ENCODE results near the gene CCDC169. TPM values are rescaled to one million over a fixed set of nuclear protein-coding genes. Genes with fewer than 3 reads are reported as not detected.
"Not testable (repeated sequence)": the region's sequence is repeated elsewhere in the genome, so short reads cannot be mapped to it uniquely, and the experiment has no call there.

The CCDC169 gene
- total RNA-seq, 1 donor from 2014 or later: 3.2 TPM

GRCh38 chr13:36337938-36338641 is 40.5 kb upstream of the CCDC169 start:
- H3K36me3 Mint-ChIP-seq: peaks cover 24% of the 10 kb centered on the region
- H3K4me1 Mint-ChIP-seq (ENCODE audit: unreplicated experiment): peaks cover 29% of the 10 kb centered on the region
- TF ChIP-seq CTCF (conservative IDR thresholded peaks at IDR 0.05): peak; percentile 39
- no peaks in the 10 kb centered on the region for H3K27me3 Mint-ChIP-seq
- no peak overlapping the region for H3K27ac Mint-ChIP-seq
- no peaks in the 10 kb centered on the region for H3K9me3 Mint-ChIP-seq
- DNase-seq (ENCODE audit: extremely low spot score, unreplicated experiment): no peak
- no peak overlapping the region for H3K4me3 Mint-ChIP-seq

GRCh38 chr13:36332986-36333385 is 35.4 kb upstream of the CCDC169 start:
- no peak for TF ChIP-seq CTCF (conservative IDR thresholded peaks at IDR 0.05)
- peaks cover 35% of the 10 kb centered on the region for H3K36me3 Mint-ChIP-seq
- DNase-seq (ENCODE audit: extremely low spot score, unreplicated experiment): no peak
- peaks cover 19% of the 10 kb centered on the region for H3K4me1 Mint-ChIP-seq (ENCODE audit: unreplicated experiment)
- no peaks in the 10 kb centered on the region for H3K9me3 Mint-ChIP-seq
- no peaks in the 10 kb centered on the region for H3K27me3 Mint-ChIP-seq
- H3K4me3 Mint-ChIP-seq: no peak overlapping the region
- H3K27ac Mint-ChIP-seq: no peak overlapping the region

GRCh38 chr13:36332255-36332654 is 34.6 kb upstream of the CCDC169 start:
- not testable (repeated sequence) for H3K4me3 Mint-ChIP-seq; H3K9me3 Mint-ChIP-seq; DNase-seq (ENCODE audit: extremely low spot score, unreplicated experiment); H3K27me3 Mint-ChIP-seq; H3K27ac Mint-ChIP-seq
- peaks cover 17% of the 10 kb centered on the region for H3K4me1 Mint-ChIP-seq (ENCODE audit: unreplicated experiment)
- H3K36me3 Mint-ChIP-seq: peaks cover 33% of the 10 kb centered on the region

- no peak for TF ChIP-seq CTCF (conservative IDR thresholded peaks at IDR 0.05)
- no peak overlapping the region for H3K27ac Mint-ChIP-seq
- H3K4me1 Mint-ChIP-seq (ENCODE audit: unreplicated experiment): peaks cover 13% of the 10 kb centered on the region
- H3K9me3 Mint-ChIP-seq: no peaks in the 10 kb centered on the region
- DNase-seq (ENCODE audit: extremely low spot score, unreplicated experiment): no peak
- H3K27me3 Mint-ChIP-seq: no peaks in the 10 kb centered on the region
- peaks cover 34% of the 10 kb centered on the region for H3K36me3 Mint-ChIP-seq
- H3K4me3 Mint-ChIP-seq: no peak overlapping the region
These were observed 33.7 kb upstream of the CCDC169 start for GRCh38 chr13:36331280-36331679.

GRCh38 chr13:36329361-36329760 is 31.7 kb upstream of the CCDC169 start:
- H3K36me3 Mint-ChIP-seq: peaks cover 39% of the 10 kb centered on the region
- DNase-seq (ENCODE audit: extremely low spot score, unreplicated experiment): no peak
- H3K4me3 Mint-ChIP-seq: no peak overlapping the region
- TF ChIP-seq CTCF (conservative IDR thresholded peaks at IDR 0.05): no peak
- no peak overlapping the region for H3K27ac Mint-ChIP-seq
- H3K4me1 Mint-ChIP-seq (ENCODE audit: unreplicated experiment): peaks cover 13% of the 10 kb centered on the region
- H3K27me3 Mint-ChIP-seq: no peaks in the 10 kb centered on the region
- H3K9me3 Mint-ChIP-seq: no peaks in the 10 kb centered on the region

GRCh38 chr13:36328821-36329220 is 31.2 kb upstream of the CCDC169 start:
- DNase-seq (ENCODE audit: extremely low spot score, unreplicated experiment): no peak
- H3K27ac Mint-ChIP-seq: no peak overlapping the region
- H3K27me3 Mint-ChIP-seq: no peaks in the 10 kb centered on the region
- no peak for TF ChIP-seq CTCF (conservative IDR thresholded peaks at IDR 0.05)
- peaks cover 37% of the 10 kb centered on the region for H3K36me3 Mint-ChIP-seq
- no peaks in the 10 kb centered on the region for H3K9me3 Mint-ChIP-seq
- no peak overlapping the region for H3K4me3 Mint-ChIP-seq
- peaks cover 9% of the 10 kb centered on the region for H3K4me1 Mint-ChIP-seq (ENCODE audit: unreplicated experiment)

Measured in type B pancreatic cell (in vitro differentiated cells).